ENCODE measurements around the gene NDUFS7.

NDUFS7 gene

DNA sequence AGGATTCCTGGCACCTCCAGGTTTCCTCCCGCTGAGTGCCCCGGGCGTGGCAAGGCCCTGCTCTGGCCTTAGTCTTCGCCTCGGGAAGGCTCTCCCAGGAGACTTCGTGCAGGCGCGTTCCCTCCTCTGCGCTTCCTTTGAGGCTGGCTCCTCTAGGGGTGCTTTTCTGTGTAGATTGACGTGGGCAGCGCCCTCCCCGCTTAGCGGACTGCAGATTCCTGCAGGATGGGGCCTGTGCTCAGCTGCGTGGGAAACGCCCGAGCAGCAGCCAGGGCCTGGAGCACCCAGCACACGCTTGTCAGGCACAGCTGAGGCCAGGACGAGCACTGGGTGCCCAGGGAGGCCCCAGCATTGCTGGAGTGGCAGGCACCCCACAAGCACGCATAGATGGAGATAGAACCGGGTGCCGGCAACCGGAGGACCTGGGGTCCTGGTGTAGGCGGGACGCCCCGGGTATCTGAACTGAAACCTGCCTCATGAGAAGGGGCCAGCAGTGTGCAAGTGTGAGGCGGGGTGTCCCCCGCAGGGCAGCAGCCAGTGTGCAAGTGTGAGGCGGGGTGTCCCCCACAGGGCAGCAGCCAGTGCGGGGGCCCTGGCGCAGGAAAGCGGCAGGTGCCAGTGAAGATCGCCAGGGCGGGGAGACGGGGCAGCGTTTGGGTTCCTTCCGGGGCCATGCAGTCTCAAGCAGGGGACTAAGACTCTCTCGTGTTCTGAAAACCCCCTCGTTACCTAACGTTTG lies 3.4 kb downstream of the NDUFS7 start:
- DNase-seq, result no peak

DNA sequence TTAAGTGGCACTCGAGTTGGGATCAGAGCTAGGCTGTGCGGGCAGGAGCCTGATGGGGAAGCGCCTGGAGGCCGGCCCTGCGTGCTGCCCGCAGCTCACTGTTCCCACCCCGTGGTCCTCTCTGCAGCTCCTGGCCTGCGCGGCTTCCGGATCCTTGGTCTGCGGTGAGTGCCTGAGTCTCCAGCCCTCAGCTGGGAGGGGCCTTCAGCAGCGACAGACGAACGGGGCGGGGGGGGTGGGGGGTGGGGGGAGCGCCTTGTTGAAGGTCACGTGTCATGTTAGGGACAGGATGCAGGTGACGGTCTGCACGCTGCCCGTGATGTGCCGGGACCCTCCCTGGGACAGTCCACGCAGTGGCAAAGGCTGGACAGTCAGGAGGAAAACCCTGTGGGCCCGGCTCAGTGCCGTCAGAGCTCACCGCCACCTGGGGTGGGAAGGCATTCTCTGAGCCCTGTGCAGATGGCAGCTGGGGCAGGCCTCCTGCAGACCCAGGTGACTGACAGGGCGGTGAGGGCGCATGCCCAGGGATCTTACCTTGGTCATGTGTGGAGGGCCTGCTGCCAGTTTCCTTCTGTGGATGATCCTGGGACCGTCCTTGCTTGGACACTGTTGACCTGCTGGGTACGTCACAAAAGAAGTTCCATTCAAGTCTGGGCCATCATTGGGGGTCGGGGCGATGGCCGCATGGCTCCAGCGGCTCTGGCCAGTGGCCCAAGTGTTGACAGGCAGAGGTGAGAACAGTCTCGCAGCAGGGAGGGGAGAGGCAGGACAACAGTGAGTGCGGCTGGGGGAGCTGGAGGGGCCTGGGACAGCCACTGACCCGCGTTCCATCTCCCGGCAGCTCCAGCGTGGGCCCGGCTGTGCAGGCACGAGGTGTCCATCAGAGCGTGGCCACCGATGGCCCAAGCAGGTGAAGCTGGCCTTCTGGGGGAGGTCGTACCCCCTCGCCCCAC lies 4.3 kb downstream of the NDUFS7 start:
- no peak for DNase-seq

DNA sequence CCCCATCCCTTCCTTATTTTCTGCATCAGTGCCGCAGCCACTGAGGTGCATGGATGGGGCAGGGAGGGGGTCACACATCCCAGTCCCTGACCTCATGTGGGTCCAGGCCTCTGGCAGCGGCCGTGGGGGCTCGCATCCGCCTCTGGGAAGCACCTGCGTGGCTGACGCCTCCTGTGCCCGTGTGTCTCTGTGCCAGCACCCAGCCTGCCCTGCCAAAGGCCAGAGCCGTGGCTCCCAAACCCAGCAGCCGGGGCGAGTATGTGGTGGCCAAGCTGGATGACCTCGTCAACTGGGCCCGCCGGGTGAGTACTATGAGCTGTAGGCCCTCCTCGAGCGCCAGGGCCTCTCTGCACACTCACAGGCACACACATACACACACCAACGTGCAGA lies 4.9 kb downstream of the NDUFS7 start:
- DNase-seq, result no peak

DNA sequence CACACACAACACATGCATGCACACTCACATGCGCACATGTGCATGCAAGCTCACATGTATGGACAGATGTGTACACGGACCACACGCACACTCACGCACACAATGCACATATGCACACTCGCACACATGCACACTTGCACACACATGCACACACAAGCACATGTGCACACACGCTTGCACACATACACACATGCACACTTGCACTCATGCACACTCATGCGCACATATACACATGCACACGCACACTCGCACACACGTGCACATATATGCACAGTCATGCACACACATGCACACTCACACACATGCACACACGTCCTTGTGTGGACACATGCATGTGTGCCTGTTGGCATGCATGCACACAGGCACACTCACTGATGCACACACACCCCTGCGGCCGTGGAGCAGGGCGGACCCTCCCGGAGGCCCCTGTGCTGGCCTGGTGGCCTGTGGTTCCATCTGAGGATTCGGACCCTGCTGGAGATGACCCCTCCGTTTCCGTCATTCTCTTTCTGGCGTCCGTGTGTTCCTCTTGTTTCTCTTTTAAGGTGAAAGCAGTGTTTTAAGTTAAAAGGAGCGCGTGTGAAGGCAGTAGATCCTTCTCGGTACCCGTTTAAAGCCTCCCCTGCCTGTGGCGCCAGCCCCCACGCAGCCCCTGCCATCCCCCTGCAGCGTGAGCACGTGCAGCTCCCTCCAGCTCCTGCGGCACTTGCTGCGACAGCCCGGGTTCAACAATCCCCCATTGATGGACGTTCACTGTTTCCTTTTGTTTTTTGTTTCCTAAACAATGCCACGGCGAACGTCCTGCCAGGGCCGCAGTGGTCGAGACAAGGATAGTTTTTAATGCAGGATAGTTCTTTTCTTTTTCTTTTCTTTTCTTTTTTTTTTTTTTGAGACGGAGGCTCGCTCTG lies 5.6 kb downstream of the NDUFS7 start:
- DNase-seq, result no peak

DNA sequence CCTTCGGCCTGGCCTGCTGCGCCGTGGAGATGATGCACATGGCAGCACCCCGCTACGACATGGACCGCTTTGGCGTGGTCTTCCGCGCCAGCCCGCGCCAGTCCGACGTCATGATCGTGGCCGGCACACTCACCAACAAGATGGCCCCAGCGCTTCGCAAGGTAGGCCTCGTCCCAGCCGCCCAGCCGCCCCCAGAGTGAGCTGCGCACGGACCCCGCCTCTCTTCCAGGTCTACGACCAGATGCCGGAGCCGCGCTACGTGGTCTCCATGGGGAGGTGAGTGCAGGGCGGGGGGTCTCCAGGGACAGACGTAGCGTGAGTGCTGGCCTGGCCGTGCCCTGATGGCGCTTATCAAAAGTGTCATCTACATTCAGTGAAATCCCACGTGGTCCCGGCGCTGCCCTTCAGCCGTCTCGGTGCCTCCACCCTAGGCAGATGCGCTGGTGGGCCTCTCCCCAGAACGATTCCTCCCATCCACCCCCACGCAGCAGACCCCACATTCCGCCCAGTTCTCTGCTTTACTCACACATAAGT lies 7.2 kb downstream of the NDUFS7 start:
- DNase-seq, result no peak

DNA sequence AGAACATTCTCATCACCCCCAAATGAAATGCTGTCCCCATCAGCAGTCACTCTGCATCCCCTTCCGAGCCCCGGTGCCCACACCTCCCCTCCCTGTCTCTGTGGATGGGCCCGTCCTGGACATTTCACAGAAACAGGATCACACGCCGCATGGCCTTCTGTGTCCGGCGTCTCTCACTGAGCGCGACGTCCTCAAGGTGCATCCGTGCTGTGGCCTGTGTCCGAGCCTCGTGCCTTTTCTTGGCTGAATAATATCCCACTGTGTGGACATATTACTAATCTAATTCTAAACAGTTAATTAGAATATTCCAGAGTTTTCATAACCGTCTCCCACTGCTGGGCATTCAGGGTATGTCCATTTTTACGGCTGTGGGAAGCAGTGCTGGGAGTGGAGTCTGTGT lies 8.7 kb downstream of the NDUFS7 start:
- no peak for DNase-seq

DNA sequence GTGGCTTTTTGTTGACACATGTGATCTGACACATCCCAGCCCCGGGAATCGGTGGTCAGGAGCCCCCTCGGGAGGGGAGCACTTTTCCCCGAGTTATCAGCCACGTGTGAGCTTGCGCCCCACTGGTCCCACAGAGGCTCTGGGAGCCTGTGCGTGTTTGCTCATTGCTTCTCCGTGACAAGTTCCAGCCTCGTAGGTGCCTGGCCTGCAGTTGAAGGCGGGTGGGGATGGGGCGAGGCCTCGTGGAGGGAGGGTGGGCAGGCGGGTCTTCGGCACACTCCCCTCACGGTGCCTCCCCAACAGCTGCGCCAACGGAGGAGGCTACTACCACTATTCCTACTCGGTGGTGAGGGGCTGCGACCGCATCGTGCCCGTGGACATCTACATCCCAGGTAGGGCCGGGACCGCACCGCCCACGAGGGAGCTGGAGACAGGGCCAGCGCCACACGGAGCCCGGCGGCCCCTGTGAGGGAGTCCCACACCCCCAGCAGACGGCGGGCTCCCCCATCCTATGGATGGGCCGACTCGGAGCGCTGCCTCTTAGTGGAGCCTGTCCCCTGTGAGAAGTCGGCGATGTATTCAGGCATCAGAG lies 9.3 kb downstream of the NDUFS7 start:
- DNase-seq, result no peak

DNA sequence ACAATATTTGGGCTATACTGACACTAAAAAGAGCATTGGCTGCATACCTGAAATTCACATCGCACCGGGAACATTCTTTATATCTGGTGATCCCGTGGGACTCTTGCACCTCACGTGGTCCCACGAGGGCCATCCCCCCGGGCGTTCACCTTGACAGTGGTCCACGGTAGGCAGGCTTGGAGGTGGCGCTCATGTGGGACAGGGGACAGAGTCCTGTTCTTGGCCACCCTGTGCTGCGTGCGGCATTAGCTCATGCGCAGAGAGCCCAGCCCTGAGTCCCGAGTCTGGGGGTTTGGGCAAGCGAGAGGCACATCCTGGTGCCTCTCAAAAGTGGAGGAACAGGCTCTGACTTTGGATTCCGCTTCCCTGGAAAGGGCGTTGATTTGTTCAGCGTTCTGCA lies 10.1 kb downstream of the NDUFS7 start:
- DNase-seq, result no peak

DNA sequence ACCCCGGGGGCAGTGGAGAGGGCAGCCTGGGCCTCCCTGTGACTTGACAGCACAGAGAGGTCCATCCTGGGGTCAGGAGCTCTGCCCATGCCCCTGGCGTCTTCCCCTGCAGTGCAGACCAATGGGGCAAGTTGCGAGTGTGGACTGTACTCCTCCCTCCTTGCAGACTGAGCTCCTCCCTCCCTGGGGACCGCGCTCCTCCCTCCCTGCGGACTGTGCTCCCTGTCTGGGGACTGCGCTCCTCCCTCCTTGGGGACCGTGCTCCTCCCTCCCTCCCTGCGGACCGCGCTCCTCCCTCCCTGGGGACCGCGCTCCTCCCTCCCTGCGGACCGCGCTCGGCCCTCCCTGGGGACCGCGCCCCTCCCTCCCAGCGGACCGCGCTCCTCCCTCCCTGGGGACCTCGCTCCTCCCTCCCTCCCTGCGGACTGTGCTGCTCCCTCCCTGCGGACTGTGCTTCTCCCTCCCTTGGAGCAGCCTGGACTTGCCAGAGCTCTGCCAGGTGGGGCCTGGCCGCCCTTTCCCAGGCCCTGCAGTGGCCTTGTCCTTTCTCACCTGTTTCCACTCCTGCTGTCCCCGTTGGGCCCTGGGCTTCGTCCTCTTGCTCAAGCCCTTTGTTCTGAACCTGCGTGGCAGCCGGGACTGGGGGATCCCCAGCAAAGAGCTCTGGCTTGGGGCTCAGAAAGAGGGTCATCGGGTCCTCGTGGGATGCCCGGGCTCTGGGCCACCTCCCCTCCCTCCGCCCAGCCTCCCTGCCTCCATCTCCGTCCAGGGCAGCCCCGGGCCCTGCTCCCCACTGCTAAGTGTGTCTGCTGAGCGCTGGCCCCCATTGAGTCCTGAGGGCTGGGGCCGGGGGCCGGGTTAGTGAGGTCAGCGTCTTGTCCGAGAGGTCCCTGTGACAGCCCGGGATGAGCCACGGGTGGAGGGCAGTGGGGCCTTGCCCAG lies 10.8 kb downstream of the NDUFS7 start:
- no peak for DNase-seq

DNA sequence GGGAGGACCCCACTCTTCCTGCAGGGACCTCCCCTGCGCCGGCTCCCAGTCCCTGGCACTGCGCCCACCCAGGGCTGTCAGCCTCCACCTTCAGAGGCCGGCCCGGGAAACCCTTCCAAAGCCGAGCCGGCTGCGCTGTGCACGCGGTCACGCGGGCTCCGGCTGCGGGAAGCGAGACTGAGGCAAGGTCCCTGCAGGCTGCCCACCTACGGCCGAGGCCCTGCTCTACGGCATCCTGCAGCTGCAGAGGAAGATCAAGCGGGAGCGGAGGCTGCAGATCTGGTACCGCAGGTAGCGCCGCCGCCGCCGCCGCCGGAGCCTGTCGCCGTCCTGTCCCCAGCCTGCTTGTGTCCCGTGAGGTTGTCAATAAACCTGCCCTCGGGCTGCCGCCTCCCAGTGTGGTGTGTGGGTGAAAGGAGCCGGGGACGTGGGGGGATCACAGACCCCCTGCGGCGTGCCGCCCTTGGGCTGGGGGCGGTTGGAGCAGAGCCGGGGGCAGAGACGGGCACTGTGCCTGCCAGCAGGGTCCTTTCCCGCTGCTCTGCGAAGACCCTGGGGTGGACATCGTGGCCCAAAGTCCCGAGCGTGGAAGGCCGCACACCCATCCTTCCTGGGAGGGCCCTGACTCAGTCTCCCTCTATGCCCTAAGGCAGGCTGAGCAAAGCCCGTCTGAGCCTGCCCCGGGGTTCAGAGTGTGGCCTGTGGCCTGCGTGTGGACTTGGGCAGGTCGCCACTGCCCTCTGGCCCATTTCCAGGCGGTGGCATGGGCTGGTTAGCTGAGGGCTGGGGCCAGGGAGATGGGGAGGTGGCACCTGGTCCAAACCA lies 11.7 kb downstream of the NDUFS7 start:
- DNase-seq, result no peak

DNA sequence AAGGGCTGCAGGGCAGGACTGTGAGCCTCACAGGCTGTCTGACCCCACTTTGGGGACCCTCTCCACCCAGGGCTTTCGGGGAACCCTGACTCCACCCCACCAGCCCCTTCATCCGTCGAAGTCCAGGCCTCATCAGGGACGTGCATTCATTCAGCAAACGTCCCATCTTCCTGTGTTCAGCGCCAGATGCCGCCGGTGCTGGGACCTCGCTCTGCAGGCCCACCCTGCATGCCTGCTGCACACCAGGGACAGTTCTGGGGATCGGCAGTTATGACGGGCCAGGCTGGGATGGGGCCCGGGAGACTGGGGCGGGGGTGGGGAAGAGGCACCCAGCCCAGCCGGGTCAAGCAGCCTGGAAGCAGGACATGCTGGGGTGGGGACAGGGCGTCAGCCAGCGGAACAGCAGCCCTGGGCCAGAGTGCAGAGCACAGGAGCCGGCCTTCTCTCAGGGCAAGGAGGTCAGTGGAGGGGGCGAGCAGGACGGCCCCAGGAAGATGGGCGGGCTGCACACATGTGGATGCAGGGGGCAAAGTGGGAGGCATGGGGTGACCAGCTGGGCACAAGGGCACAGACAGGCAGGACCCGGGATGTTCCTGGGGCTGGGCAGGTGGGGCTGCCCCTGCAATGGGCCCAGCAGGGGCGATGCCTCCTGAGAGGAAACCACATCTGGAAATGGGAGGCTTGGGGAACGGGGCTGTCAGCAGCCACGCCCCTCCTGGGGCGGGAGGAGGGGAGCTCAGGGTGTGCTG lies 12.5 kb downstream of the NDUFS7 start:
- no peak for DNase-seq

DNA sequence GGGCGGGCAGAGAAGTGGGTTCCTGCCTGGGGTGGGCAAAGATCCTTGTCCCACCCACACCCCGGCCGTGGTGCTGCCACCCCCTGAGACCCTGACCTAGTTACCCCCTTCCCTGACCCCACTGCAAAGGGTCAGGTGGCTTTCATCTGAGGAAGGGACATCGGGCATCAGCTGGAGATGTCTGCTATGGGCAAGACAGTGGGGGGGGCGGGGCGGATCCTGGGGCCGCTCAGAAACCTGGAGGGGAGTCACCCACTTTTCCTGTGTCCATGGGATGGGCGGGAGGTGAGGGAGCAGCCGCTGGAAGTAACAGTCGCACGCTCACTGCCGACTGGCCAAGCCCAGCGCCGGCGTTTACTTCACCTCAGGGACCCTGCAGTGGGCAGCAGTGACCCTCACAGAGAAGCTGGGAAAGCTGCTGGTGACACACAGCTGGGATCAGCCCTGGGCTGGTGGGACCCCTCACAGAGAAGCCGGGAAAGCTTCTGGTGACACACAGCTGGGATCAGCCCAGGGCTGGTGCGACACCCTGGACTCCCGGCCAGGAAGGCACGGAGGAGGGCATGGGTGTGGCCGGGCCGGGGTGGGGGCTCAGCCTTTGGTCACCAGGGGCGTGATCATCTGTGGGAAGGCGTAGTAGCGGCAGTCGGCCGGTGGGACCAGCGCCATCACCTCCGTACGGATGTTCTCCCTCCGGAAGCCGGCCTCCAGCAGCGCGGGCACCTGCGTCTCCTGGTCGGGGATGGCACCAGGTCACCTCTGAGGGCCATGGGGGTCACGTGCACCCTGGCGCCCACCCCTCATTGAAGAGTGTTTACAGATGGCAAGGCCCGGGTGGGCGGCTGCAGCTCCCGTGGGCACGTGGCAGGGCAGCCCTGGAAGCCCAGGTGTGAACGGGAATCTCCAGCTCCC lies 13.3 kb downstream of the NDUFS7 start:
- no peak for DNase-seq

DNA sequence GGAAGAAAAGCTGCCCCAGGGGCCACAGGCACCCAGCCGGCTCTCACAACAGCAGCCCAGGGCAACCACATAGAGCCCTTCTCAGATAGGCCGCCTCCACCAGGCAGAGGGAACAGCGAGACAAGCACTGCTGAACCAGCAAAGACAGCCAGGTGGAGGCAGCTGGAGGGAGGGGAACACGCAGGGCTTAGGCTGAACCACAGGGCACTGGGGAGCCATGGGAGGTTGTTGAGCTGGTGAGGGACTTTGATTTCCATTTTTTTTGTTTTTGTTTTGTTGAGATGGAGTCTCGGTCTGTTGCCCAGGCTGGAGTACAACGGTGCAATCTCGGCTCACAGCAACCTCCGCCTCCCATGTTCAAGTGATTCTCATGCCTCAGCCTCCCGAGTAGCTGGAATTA lies 14.1 kb downstream of the NDUFS7 start:
- DNase-seq, result no peak

DNA sequence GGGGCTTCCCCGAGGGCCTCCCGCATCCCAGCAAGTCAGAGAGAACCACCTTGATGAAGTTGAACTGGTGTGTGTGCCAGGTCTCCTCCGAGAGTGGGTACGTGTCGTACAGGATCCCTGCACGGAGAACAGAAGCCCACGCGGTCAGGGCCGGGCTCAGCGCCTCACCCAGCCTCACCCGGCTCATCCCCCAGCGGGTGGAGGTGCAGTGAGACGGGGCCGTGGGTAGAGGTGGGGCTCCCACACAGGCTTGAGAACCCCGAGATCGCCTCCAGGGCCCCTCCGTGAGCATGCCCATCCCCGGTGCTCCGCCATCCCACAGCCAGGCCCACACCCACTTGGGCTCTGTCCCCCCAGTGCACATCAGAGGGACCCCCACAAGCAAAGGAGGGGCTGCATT lies 15.4 kb downstream of the NDUFS7 start:
- DNase-seq, result no peak

DNA sequence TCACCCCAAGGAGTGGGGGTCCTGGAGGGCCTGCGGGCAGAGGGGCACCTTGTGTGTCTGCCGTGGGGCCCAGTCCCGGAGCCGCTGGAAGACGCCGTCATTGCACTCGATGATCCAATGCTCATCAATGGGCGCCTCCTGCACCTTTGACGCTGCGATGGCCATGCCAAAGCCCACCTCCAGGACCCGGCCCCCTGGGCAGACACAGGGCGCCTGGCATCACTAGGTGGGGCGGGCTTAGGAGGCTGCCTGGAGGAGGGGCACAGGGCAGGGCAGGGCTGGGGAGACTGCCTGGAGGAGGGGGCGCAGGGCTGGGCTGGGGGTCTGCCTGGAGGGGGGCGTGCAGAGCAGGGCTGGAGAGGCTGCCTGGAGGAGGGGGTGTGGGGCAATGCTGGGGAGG lies 16.0 kb downstream of the NDUFS7 start:
- DNase-seq, result no peak

DNA sequence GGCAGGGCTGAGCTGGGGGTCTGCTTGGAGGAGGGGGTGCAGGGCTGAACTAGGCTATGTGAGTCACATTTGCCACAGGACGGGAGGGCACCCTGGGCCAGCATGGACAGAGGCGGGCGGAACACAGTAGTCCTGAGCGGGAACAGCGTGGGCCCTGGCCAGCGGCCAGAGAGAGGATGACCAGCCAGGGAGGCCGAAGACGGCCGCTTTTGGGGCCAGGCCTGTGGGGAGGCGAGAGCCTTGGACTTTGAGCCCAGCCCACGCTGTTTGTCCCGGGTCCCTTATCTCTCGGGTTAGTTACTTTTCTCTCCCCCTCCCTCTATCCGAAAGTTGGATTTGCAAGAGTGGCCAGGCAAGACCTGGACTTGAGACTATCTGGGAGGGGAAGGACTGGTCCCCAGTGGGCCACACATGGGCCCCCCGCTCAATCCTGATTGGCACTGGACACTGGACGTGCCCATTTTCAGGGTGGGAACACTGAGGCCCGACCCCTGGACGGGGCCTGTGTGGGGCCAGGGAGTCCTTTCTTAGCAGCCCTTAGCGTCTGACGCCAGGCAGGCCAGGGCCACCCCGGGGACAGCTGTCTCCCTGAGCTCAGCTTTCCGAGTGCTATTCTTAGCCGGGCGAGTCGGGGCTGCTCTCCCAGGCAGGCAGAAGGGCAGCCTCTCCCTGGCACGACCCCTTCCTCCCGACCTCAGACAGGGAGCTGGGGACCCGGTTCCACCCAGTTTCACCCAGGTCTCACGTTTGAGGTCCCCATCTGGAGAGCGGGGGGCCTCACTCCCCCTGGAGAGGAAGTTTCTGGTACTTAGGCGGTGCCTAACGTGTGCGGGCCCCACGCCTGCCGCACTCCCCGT lies 16.8 kb downstream of the NDUFS7 start:
- DNase-seq, result no peak

DNA sequence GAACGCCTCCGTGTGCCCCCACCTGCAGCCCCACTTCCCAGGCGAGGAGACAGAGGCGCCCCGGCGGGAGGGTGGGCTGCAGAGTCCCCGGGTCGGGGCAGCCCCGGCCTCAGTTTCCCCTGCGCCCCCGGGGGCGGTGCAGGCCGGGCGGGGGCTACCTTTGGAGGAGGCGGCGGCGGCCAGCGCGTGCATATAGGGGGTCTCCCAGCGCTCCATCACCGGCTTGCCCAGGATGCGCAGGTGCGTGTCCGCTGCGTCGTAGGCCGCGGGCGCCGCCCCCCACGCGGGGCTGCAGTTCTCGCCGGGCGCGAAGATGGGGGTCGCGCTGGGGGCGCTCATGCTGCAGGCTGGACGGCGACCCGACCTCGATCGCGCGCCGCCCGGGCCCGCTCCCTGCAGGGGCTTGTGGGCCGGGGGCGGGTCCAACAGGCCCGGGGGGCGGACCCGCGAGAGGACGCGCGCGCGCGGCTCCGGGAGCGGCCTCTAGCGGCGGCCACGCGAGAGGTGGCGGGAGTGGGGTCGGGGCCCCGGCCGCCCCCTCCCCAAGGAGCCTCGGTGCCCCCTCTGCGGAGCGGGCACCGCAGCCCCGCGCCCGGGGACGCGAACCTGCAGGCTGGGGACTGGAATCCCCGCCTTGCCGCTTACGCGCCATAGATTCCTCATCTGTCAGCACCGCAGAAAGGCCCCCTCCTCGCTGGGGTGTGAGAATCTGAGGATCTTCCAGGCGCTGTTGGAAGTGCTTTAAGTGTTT lies 17.6 kb downstream of the NDUFS7 start, which contains the start of gene GAMT:
GAMT (minus strand) TSS at position 405 of the 751 bp plus-strand sequence; CDS start at position 339, 66 bp downstream.
- no peak for DNase-seq
